Sciatic nerve (tissue), 2 donors: ENCODE measurements around the gene GRIN1. TPM values are rescaled to one million over a fixed set of nuclear protein-coding genes. Genes with fewer than 3 reads are reported as not detected.

ENCODE experiments used
- ATAC-seq: fragments of 200-7000 bp; cut with Tn5 transposase; one replicate; pipeline ENCODE4 v1.9.1; 2020; ENCODE audit warnings: mild to moderate bottlenecking, moderate library complexity
- DNase-seq: peaks from one replicate; pipeline ENCODE4 v3.0.0-alpha.2; 2020; ENCODE audit warnings: low spot score
- intact Hi-C: fragments of 100-400 bp; cut with DNase I; formaldehyde crosslinking; loops from one replicate; pipeline ENCODE4 v1.14.2; 2022
- total RNA-seq: library from RNA; stranded (reverse); fragmentation: NEBNext Ultra II Directional; extraction: Animal tissue kit (Norgen Biotek cat#: 25700); gene quantifications from one replicate; pipeline ENCODE4 v1.2.1, GENCODE V29; 2021
- donor health status: DM: no; HTN: no; CAD: no.
- donor health status: DM: no; HTN: no; CAD: no.

GRIN1 gene
- total RNA-seq, 1 donor from 2014 or later, result not detected

GRCh38 chr9:137184881-137185660, 46.1 kb downstream of the GRIN1 start:
- ATAC-seq (no peak), DNase-seq (no peak)
- intact Hi-C loops, result loop anchor here (10.0 kb wide), 1 partner anchor 50 kb away; the partner anchor contains the start of gene SLC34A3

GRCh38 chr9:137185921-137186320, 47.0 kb downstream of the GRIN1 start:
- intact Hi-C loops, result loop anchor here (10.0 kb wide), 1 partner anchor 49 kb away; the partner anchor contains the start of gene SLC34A3
- no peak for ATAC-seq
- DNase-seq, result no peak

- DNase-seq (no peak), ATAC-seq (no peak)
- intact Hi-C loops, result loop anchor here (10.0 kb wide), 1 partner anchor 48 kb away; the partner anchor contains the start of gene SLC34A3
These were observed 47.4 kb downstream of the GRIN1 start for GRCh38 chr9:137186385-137186784.

- no peak for ATAC-seq
- no peak for DNase-seq
- intact Hi-C loops, result loop anchor here (10.0 kb wide), 1 partner anchor 47 kb away; the partner anchor contains the start of gene SLC34A3
These were observed 48.4 kb downstream of the GRIN1 start for GRCh38 chr9:137187386-137187785.

- no peak for ATAC-seq
- intact Hi-C loops, result loop anchor here (10.0 kb wide), 1 partner anchor 47 kb away; the partner anchor contains the start of gene SLC34A3
- DNase-seq, result no peak
These were observed 49.1 kb downstream of the GRIN1 start for GRCh38 chr9:137188086-137188489.

- intact Hi-C loops, result loop anchor here (10.0 kb wide), 1 partner anchor 46 kb away; the partner anchor contains the start of gene SLC34A3
- ATAC-seq (peak; percentile 94), DNase-seq (peak; percentile 96)
These were observed 49.7 kb downstream of the GRIN1 start, which contains the start of the genes ANAPC2 and SSNA1 for GRCh38 chr9:137188490-137189296. Gene ANAPC2, minus strand, starts transcription at chr9:137188560. Its CDS starts 28 bp downstream, at chr9:137188532. Gene SSNA1, plus strand, starts transcription at chr9:137188676. Its CDS starts 51 bp downstream, at chr9:137188727.

GRCh38 chr9:137189297-137190295, 50.6 kb downstream of the GRIN1 start:
- intact Hi-C loops, result loop anchor here (10.0 kb wide), 1 partner anchor 45 kb away; the partner anchor contains the start of gene SLC34A3
- no peak for DNase-seq
- peak; percentile 27 for ATAC-seq

- no peak for ATAC-seq
- no peak for DNase-seq
- intact Hi-C loops, result no loop called here
These were observed 51.4 kb downstream of the GRIN1 start for GRCh38 chr9:137190315-137190856.

GRCh38 chr9:137191245-137191644, 52.3 kb downstream of the GRIN1 start:
- ATAC-seq (no peak), DNase-seq (no peak)
- intact Hi-C loops, result no loop called here

GRCh38 chr9:137191691-137192447, 52.9 kb downstream of the GRIN1 start:
- intact Hi-C loops, result no loop called here
- ATAC-seq, result no peak
- DNase-seq, result no peak

GRCh38 chr9:137192448-137192780, 53.5 kb downstream of the GRIN1 start:
- ATAC-seq, result no peak
- intact Hi-C loops, result no loop called here
- DNase-seq, result no peak

- DNase-seq, result no peak
- ATAC-seq, result no peak
- intact Hi-C loops, result no loop called here
These were observed 53.9 kb downstream of the GRIN1 start for GRCh38 chr9:137192859-137193258.

- no peak for ATAC-seq
- intact Hi-C loops, result no loop called here
- no peak for DNase-seq
These were observed 54.8 kb downstream of the GRIN1 start for GRCh38 chr9:137193771-137194170.

GRCh38 chr9:137194388-137194787, 55.4 kb downstream of the GRIN1 start:
- intact Hi-C loops, result no loop called here
- no peak for ATAC-seq
- no peak for DNase-seq

- DNase-seq, result no peak
- intact Hi-C loops, result no loop called here
- ATAC-seq, result no peak
These were observed 56.0 kb downstream of the GRIN1 start for GRCh38 chr9:137194909-137195308.

GRCh38 chr9:137195525-137196220, 56.7 kb downstream of the GRIN1 start:
- DNase-seq (no peak), ATAC-seq (no peak)
- intact Hi-C loops, result no loop called here
